HT1080 (cell line): ENCODE data around the gene KRTAP21-1. TPM values are rescaled to one million over a fixed set of nuclear protein-coding genes. Genes with fewer than 3 reads are reported as not detected.

Source experiments
- small RNA-seq: library from RNA; depleted of rRNA; stranded (forward); fragments of <200 nt; gene quantifications from one replicate; pipeline ENCODE3, GENCODE V24; 2014
- total RNA-seq: library from RNA; depleted of rRNA; stranded (reverse); fragments of >200 nt; shearing (Covaris generic); gene quantifications from 2 replicates; pipeline ENCODE4 v1.2.3, GENCODE V29; 2014; rRNA removed

KRTAP21-1 gene
- total RNA-seq, 1 experiment from 2014 or later: not detected

Small RNAs within 50 kb of the gene (small RNA-seq; reads per million reads assigned to genes)
- gene AP000244.1 (not detected), gene KRTAP21-3 (not detected), gene KRTAP8-2P (not detected)

Other genes starting within 250 kb of the KRTAP21-1 start
- not detected in 2 replicates for gene KRTAP19-6, start 213.6 kb downstream of the KRTAP21-1 start, total RNA-seq
- not detected in 2 replicates for gene KRTAP19-7, start 194.1 kb downstream of the KRTAP21-1 start, total RNA-seq
- gene KRTAP22-2, start 165.0 kb downstream of the KRTAP21-1 start, total RNA-seq: not detected in 2 replicates
- not detected in 2 replicates for gene KRTAP6-3, start 163.0 kb downstream of the KRTAP21-1 start, total RNA-seq
- not detected in 2 replicates for gene KRTAP6-2, start 156.5 kb downstream of the KRTAP21-1 start, total RNA-seq
- not detected in 2 replicates for gene KRTAP22-1, start 154.3 kb downstream of the KRTAP21-1 start, total RNA-seq
- gene KRTAP6-1, start 141.5 kb downstream of the KRTAP21-1 start, total RNA-seq: not detected in 2 replicates
- gene KRTAP20-1, start 139.0 kb downstream of the KRTAP21-1 start, total RNA-seq: not detected in 2 replicates
- not detected in 2 replicates for gene KRTAP20-4, start 134.8 kb downstream of the KRTAP21-1 start, total RNA-seq
- gene KRTAP20-2, start 120.2 kb downstream of the KRTAP21-1 start, total RNA-seq: not detected in 2 replicates
- not detected in 2 replicates for gene KRTAP20-3, start 112.6 kb downstream of the KRTAP21-1 start, total RNA-seq
- gene KRTAP21-3, start 36.7 kb downstream of the KRTAP21-1 start, total RNA-seq: not detected in 2 replicates
- gene KRTAP21-2, start 8.2 kb downstream of the KRTAP21-1 start, total RNA-seq: not detected in 2 replicates
- not detected in 2 replicates for gene KRTAP8-1, start 57.8 kb upstream of the KRTAP21-1 start, total RNA-seq
- gene KRTAP7-1, start 74.3 kb upstream of the KRTAP21-1 start, total RNA-seq: not detected in 2 replicates
- gene KRTAP11-1, start 126.2 kb upstream of the KRTAP21-1 start, total RNA-seq: not detected in 2 replicates